Endothelial cell (in vitro differentiated cells): ENCODE data around the gene CCL25. TPM values are rescaled to one million over a fixed set of nuclear protein-coding genes. Genes with fewer than 3 reads are reported as not detected.
A peak's percentile ranks its signal among the peaks of the same experiment; 100 is the strongest.

Source experiments
- DNase-seq: peaks from one replicate; pipeline ENCODE4 v3.0.0; 2021; ENCODE audit warnings: low spot score
- H3K27ac Mint-ChIP-seq: one replicate; pipeline ENCODE4 v1.8.0; 2021; ENCODE audit warnings: mixed read lengths, inconsistent platforms; ENCODE audit not compliant: unreplicated experiment
- H3K27me3 Mint-ChIP-seq: one replicate; pipeline ENCODE4 v1.8.0; 2021; ENCODE audit warnings: mild to moderate bottlenecking, moderate library complexity, mixed read lengths, inconsistent platforms; ENCODE audit not compliant: unreplicated experiment
- H3K36me3 Mint-ChIP-seq: one replicate; pipeline ENCODE4 v1.8.0; 2021; ENCODE audit warnings: mild to moderate bottlenecking, low read depth, mixed read lengths, inconsistent platforms; ENCODE audit not compliant: unreplicated experiment
- H3K4me1 Mint-ChIP-seq: one replicate; pipeline ENCODE4 v1.8.0; 2021; ENCODE audit warnings: mild to moderate bottlenecking, mixed read lengths, inconsistent platforms; ENCODE audit not compliant: unreplicated experiment
- H3K4me3 Mint-ChIP-seq: one replicate; pipeline ENCODE4 v1.8.0; 2021; ENCODE audit warnings: mild to moderate bottlenecking, mixed read lengths, inconsistent platforms; ENCODE audit not compliant: unreplicated experiment
- H3K9me3 Mint-ChIP-seq: one replicate; pipeline ENCODE4 v1.8.0; 2021; ENCODE audit warnings: mixed read lengths, inconsistent platforms; ENCODE audit not compliant: unreplicated experiment
- CTCF ChIP-seq: fragments of 200-600 bp; sonication (generic); IDR thresholded peaks from one replicate; pipeline ENCODE4 v1.5.0; 2021; ENCODE audit warnings: antibody characterized with exemption; ENCODE audit not compliant: unreplicated experiment
- total RNA-seq: library from RNA; stranded (reverse); fragmentation: NEBNext Ultra II Directional; extraction: Animal tissue kit (Norgen Biotek cat#: 25700); gene quantifications from one replicate; pipeline ENCODE4 v1.2.1, GENCODE V29; 2021; ENCODE audit not compliant: unreplicated experiment

Gene CCL25
- total RNA-seq, 1 donor from 2014 or later, result not detected

- no peaks in the 10 kb centered on the region for H3K36me3 Mint-ChIP-seq
- H3K27me3 Mint-ChIP-seq, result no peaks in the 10 kb centered on the region
- no peaks in the 10 kb centered on the region for H3K9me3 Mint-ChIP-seq
- H3K4me3 Mint-ChIP-seq, result no peak overlapping the region
- H3K4me1 Mint-ChIP-seq, result no peaks in the 10 kb centered on the region
- no peak for DNase-seq
- no peak for TF ChIP-seq CTCF
- H3K27ac Mint-ChIP-seq, result no peak overlapping the region
Observed at GRCh38 chr19:8045872-8046568, 6.5 kb upstream of the CCL25 start.

- Mint-ChIP-seq H3K9me3 (no peaks in the 10 kb centered on the region), H3K4me1 (no peaks in the 10 kb centered on the region), H3K4me3 (no peak overlapping the region), H3K27ac (no peak overlapping the region), H3K36me3 (no peaks in the 10 kb centered on the region), H3K27me3 (no peaks in the 10 kb centered on the region)
- no peak for DNase-seq
- no peak for TF ChIP-seq CTCF
Observed at GRCh38 chr19:8046569-8047165, 5.9 kb upstream of the CCL25 start.

- Mint-ChIP-seq H3K27ac (no peak overlapping the region), H3K27me3 (peaks cover 2% of the 10 kb centered on the region), H3K9me3 (no peaks in the 10 kb centered on the region), H3K4me1 (no peaks in the 10 kb centered on the region), H3K4me3 (no peak overlapping the region), H3K36me3 (no peaks in the 10 kb centered on the region)
- DNase-seq, result peak; percentile 84
- no peak for TF ChIP-seq CTCF
Observed at GRCh38 chr19:8050274-8051096, 2.1 kb upstream of the CCL25 start.

GRCh38 chr19:8054169-8054568 is 1.6 kb downstream of the CCL25 start:
- Mint-ChIP-seq H3K27me3 (peaks cover 2% of the 10 kb centered on the region), H3K4me3 (no peak overlapping the region), H3K4me1 (no peaks in the 10 kb centered on the region), H3K9me3 (no peaks in the 10 kb centered on the region), H3K36me3 (no peaks in the 10 kb centered on the region), H3K27ac (no peak overlapping the region)
- DNase-seq, result no peak
- no peak for TF ChIP-seq CTCF
